Activated CD4-positive, alpha-beta T cell treated with anti-CD3 and anti-CD28 coated beads, Interleukin-2, amount 10 ng/mL, durations not matched to agents 24 days and 14 days (primary cell): ENCODE measurements around the gene RIN2. TPM values are rescaled to one million over a fixed set of nuclear protein-coding genes. Genes with fewer than 3 reads are reported as not detected.

ENCODE experiments used
- DNase-seq: peaks from one replicate; pipeline ENCODE4 v3.0.0; 2022
- H3K27ac Mint-ChIP-seq: one replicate; pipeline ENCODE4 v1.8.0; 2022; ENCODE audit warnings: mild to moderate bottlenecking, mixed read lengths
- H3K27me3 Mint-ChIP-seq: one replicate; pipeline ENCODE4 v1.8.0; 2022; ENCODE audit warnings: mixed read lengths
- H3K36me3 Mint-ChIP-seq: one replicate; pipeline ENCODE4 v1.8.0; 2022; ENCODE audit warnings: low read depth, mild to moderate bottlenecking, mixed read lengths
- H3K4me1 Mint-ChIP-seq: one replicate; pipeline ENCODE4 v1.8.0; 2021; ENCODE audit warnings: mixed read lengths
- H3K4me3 Mint-ChIP-seq: one replicate; pipeline ENCODE4 v1.8.0; 2022; ENCODE audit warnings: mild to moderate bottlenecking, moderate library complexity, mixed read lengths
- H3K9me3 Mint-ChIP-seq: one replicate; pipeline ENCODE4 v1.8.0; 2021; ENCODE audit warnings: mixed read lengths
- intact Hi-C: fragments of 100-400 bp; cut with micrococcal nuclease; formaldehyde crosslinking; loops from one replicate; pipeline ENCODE4 v1.15.1; 2023
- total RNA-seq: library from RNA; stranded (reverse); gene quantifications from 2 replicates; pipeline ENCODE4 v1.2.3, GENCODE V29; 2022

RIN2 gene
- total RNA-seq, 1 donor from 2014 or later, result not detected

DNA sequence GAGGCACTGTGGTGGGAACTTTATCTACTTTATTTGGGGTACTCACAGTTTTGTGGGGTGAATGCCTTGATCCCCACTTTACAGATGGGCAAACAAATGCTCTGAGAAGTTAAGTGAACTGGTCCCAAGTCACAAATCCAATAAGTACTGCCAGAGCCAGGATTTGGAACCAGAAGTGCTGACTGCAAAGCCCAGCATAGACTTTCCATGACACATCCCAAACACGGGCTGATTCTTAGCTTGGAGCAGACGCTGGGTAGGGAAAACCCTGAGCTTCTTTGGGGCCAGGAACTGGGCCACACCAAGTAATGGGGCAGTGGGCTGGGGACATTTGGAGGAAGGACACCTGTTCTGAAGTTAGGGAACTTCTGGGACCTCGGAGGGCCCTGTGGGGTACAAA lies 20.3 kb downstream of the RIN2 start:
- Mint-ChIP-seq H3K4me1 (no peaks in the 10 kb centered on the region), H3K36me3 (no peaks in the 10 kb centered on the region), H3K27me3 (no peaks in the 10 kb centered on the region), H3K27ac (no peak overlapping the region), H3K9me3 (no peaks in the 10 kb centered on the region), H3K4me3 (no peak overlapping the region)
- intact Hi-C loops, result no loop called here
- DNase-seq, result no peak

DNA sequence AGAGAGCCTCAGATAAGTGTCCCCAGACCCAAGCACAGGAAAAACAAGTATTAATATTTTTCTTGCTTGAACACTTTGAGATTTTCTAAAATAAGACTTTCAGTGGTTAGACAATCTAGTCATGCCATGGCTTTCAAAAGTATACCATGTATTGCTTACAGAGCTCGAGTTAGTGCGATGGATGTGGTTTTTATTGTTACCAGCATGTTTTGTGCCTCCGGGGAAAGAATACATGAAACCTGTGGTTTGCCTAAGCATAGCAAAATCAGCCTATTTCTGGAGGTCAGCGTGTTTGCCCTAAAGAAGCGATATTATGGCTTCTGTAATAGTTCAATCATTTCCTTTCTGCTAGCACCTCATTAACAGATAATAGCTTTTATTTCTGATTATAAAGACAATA lies 21.6 kb downstream of the RIN2 start:
- Mint-ChIP-seq H3K27ac (no peak overlapping the region), H3K9me3 (no peaks in the 10 kb centered on the region), H3K4me3 (no peak overlapping the region), H3K4me1 (no peaks in the 10 kb centered on the region), H3K27me3 (no peaks in the 10 kb centered on the region), H3K36me3 (no peaks in the 10 kb centered on the region)
- DNase-seq, result no peak
- intact Hi-C loops, result no loop called here

DNA sequence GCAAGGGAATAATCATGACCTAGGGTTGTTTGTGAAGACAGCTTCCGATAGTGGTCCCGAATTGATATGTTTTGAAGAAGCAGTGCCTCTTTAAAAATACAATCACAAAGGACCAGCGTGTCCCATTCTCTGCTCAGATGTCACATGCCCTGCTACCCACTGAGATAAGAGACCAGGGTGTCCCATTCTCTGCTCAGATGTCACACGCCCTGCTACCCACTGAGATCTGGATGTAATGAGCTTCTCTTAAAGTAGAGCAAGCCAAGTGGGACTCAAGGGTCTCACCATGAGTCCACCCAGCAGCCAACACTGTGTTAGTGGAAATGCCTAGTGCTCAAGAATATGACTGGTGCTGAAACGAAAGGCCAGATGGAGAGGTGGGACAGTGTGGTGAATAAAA lies 22.2 kb downstream of the RIN2 start:
- intact Hi-C loops, result no loop called here
- H3K9me3 Mint-ChIP-seq, result no peaks in the 10 kb centered on the region
- no peaks in the 10 kb centered on the region for H3K36me3 Mint-ChIP-seq
- H3K27ac Mint-ChIP-seq, result no peak overlapping the region
- DNase-seq, result no peak
- H3K4me1 Mint-ChIP-seq, result peaks cover 4% of the 10 kb centered on the region
- no peaks in the 10 kb centered on the region for H3K27me3 Mint-ChIP-seq
- no peak overlapping the region for H3K4me3 Mint-ChIP-seq

DNA sequence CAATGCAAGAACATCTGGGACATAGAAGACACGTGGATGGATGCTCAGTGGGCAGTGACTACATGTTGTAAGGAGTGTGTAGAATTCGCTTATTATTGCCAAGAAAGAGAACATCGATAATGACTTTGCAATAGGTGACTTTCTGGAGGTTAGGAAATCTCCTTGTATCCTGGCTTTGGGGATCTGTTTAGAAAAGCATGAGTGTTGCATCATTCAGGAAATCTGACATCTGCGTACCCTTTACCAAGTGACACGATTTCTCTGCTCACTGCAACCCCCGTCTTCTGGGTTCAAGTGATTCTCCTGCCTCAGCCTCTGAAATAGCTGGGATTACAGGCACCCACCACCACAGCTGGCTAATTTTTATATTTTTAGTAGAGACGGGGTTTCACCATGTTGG lies 23.2 kb downstream of the RIN2 start:
- Mint-ChIP-seq H3K4me3 (no peak overlapping the region), H3K9me3 (no peaks in the 10 kb centered on the region), H3K27ac (no peak overlapping the region), H3K4me1 (peaks cover 4% of the 10 kb centered on the region), H3K36me3 (no peaks in the 10 kb centered on the region), H3K27me3 (no peaks in the 10 kb centered on the region)
- intact Hi-C loops, result no loop called here
- DNase-seq, result no peak

DNA sequence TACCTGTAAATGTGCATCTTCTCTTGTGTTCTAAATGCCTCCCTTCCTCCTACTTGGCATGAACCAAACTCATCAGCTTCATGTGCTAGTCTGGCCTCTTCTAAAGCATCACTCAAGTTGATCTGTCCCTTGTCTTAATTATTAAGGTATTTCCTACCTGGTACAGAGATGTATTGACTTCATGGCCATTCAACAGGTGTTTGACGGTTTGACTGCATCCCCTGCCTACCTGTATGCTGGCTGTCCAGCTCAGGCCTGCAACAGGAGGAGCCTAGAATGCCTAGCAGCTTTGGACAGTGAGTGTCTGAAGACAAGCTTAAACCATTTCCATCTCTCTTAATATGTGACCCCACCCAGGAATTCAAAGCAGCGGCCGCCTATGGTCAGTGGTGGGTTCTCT lies 24.6 kb downstream of the RIN2 start:
- Mint-ChIP-seq H3K27ac (no peak overlapping the region), H3K4me3 (no peak overlapping the region), H3K36me3 (no peaks in the 10 kb centered on the region), H3K27me3 (no peaks in the 10 kb centered on the region), H3K9me3 (no peaks in the 10 kb centered on the region), H3K4me1 (peaks cover 4% of the 10 kb centered on the region)
- no peak for DNase-seq
- intact Hi-C loops, result no loop called here

DNA sequence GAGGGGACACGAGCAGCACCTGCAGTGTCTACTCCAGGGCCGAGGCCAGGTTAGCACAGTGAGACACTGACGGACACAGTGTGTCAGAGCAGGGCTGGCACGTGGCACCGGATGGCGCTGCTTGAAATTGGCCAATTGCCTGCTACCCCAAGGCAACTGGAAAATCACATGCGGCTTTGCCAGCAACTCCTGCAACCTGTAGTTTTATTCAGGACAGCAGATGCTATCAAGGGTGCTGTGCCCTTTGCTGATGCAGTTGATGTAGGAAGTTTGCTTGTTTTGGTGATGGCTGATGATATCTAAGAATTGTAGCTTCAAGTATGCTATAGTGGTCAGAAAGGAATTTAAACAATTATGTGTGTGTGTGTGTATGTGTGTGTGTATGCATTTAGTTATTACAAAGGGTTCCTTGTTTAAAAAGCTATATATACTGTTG lies 25.9 kb downstream of the RIN2 start:
- no peaks in the 10 kb centered on the region for H3K9me3 Mint-ChIP-seq
- intact Hi-C loops, result no loop called here
- peaks cover 4% of the 10 kb centered on the region for H3K4me1 Mint-ChIP-seq
- no peak for DNase-seq
- no peaks in the 10 kb centered on the region for H3K27me3 Mint-ChIP-seq
- no peak overlapping the region for H3K27ac Mint-ChIP-seq
- H3K36me3 Mint-ChIP-seq, result no peaks in the 10 kb centered on the region
- no peak overlapping the region for H3K4me3 Mint-ChIP-seq

DNA sequence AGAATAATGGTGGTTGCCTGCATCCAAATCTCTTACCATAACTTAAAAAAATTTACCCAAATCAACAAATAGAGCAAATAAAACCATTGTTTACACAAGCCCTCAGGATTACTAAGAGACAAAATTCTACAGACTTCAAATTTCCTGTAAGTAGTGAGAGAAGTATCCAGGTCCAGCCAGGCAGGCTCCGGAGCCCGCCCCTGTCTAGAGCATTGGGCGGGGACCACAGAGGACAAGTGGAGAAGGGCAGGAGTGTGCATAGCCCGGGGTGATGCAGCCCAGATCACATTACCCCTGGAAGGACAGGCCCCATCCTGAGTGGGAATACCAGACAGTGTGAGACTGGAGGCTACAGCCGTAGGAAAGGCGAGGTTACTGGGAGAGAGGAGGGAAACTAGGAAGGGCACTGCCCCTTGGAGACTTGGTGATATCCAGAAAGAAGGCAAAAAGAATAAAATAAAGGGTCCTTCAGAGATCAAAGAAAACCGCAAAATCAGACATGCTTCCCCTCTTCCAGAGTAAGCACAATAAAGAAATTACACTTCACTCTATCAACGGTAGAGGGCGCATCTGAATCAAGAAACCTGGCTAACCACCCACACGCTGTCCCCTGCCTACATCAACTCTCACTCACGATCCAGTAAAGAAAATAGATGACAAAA lies 26.6 kb downstream of the RIN2 start:
- Mint-ChIP-seq H3K36me3 (no peaks in the 10 kb centered on the region), H3K27me3 (peaks cover 3% of the 10 kb centered on the region), H3K4me1 (peaks cover 4% of the 10 kb centered on the region), H3K4me3 (no peak overlapping the region), H3K27ac (no peak overlapping the region), H3K9me3 (no peaks in the 10 kb centered on the region)
- intact Hi-C loops, result loop anchor here (1.0 kb wide), 1 partner anchor 211 kb away; no protein-coding TSS in a partner anchor
- DNase-seq, result peak; percentile 68

DNA sequence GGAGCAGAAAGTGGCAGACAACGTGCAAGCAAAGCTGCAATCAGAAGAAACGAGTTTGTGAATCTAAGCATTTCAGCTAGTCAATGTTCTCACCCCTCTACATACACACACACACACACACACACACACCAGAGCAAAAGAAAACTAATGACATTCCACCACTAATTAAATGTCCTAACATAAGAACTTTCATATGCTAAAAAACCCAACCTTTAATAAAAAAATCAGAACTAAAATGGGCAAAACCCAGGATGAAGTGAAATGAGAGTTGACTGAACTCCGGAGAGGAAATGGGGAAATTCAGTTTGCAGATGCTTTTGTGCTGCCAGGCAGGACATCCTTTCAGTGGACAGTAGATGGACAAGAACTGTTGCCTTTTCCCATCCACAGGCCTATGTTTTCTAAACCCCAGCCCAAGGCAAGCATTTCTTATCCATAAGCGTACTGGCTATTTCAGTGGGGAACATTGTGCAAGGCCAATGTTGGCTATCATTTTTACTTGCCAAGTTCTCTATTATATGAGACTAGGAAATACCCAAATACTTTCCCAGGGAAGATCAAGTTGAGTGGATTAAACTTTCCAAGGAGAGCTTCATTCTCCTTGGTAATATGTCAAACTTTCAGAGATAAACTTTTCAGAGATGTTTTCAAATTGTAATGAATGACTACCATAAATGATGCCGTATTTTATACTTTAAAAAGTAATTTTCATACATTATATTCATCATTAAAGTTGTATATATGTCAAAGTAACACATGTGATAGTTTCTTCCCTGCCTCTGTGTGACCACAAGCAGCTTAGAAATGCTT lies 27.3 kb downstream of the RIN2 start:
- Mint-ChIP-seq H3K27me3 (peaks cover 5% of the 10 kb centered on the region), H3K4me3 (no peak overlapping the region), H3K36me3 (no peaks in the 10 kb centered on the region), H3K9me3 (no peaks in the 10 kb centered on the region), H3K27ac (no peak overlapping the region), H3K4me1 (peaks cover 4% of the 10 kb centered on the region)
- no peak for DNase-seq
- intact Hi-C loops, result loop anchor here (1.0 kb wide), 1 partner anchor 210 kb away; no protein-coding TSS in a partner anchor

DNA sequence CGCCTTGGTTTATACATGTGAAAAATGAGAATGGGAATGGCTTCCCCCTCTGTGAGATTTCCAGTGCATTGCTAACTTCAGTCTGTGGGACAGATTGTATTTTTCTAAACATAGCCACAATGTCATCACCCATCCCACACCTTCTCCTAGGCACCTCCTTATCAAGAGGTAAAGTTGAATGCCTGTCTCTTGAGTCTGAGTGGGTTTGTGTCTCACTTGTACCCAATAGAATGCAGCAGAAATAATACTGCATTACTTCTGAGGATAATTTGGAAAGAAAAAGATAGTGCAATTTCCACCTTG lies 27.9 kb downstream of the RIN2 start:
- Mint-ChIP-seq H3K27me3 (peaks cover 8% of the 10 kb centered on the region), H3K4me3 (no peak overlapping the region), H3K9me3 (no peaks in the 10 kb centered on the region), H3K27ac (no peak overlapping the region), H3K36me3 (no peaks in the 10 kb centered on the region), H3K4me1 (peaks cover 4% of the 10 kb centered on the region)
- intact Hi-C loops, result loop anchor here (1.0 kb wide), 1 partner anchor 209 kb away; no protein-coding TSS in a partner anchor
- DNase-seq, result no peak

DNA sequence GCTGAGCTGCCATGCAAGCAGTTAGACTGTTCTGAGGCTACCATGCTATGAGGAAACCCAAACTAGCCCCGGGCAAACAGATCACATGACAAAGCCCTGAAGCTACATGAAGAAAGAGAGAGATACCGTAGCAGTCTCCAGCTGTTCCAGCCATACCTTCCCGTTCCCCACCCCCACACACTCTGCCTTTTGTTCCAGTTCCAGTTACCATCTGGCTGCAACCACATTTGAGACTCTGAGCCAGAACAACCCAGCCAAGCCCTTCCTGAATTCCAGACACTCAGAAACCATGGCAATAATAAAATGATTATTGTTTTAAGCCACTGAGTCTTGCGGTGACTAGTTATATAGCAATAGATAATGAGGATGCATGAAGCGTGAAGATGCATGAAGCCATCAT lies 28.3 kb downstream of the RIN2 start:
- H3K27ac Mint-ChIP-seq, result no peak overlapping the region
- no peak for DNase-seq
- H3K27me3 Mint-ChIP-seq, result peaks cover 8% of the 10 kb centered on the region
- H3K9me3 Mint-ChIP-seq, result no peaks in the 10 kb centered on the region
- peaks cover 4% of the 10 kb centered on the region for H3K4me1 Mint-ChIP-seq
- no peaks in the 10 kb centered on the region for H3K36me3 Mint-ChIP-seq
- no peak overlapping the region for H3K4me3 Mint-ChIP-seq
- intact Hi-C loops, result no loop called here

DNA sequence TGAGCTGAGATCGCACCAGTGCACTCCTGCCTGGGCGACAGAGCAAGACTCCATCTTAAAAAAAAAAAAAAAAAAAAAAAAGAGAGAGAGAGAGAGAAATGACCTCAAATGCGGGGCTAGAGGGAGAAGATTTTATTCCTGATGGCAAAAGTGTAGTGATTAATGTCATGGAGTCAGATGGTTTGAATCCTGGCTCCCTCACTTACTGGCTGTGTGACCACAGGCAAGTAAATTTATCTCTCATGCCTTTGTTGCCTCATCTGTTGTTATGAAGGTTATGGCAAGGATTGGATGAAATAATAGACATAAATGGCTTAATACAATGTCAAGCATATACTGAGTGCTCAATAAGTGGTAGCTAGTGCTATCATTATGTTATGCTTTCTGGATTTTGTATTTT lies 29.3 kb downstream of the RIN2 start:
- Mint-ChIP-seq H3K27me3 (peaks cover 8% of the 10 kb centered on the region), H3K36me3 (no peaks in the 10 kb centered on the region), H3K4me1 (peaks cover 4% of the 10 kb centered on the region), H3K27ac (no peak overlapping the region), H3K4me3 (no peak overlapping the region), H3K9me3 (no peaks in the 10 kb centered on the region)
- intact Hi-C loops, result no loop called here
- no peak for DNase-seq

DNA sequence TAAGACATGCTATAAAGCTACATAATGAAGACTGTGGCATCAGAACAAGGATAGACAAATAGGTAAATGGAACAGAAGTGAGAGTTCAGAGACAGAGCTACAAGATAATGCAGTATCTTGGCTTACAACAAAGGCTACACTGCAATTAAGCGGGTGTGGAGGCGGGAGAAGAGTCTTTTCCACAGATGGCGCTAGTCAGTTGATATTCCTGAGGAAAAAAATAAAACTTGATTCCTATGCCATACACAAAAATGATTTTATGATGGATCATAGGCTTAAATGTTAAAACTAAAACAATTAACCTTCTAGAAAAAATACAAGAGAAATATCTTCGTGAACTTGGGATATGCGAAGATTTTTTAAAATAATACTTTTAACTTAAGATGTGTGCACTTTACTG lies 31.0 kb downstream of the RIN2 start:
- no peak overlapping the region for H3K27ac Mint-ChIP-seq
- intact Hi-C loops, result no loop called here
- H3K36me3 Mint-ChIP-seq, result no peaks in the 10 kb centered on the region
- no peak for DNase-seq
- peaks cover 4% of the 10 kb centered on the region for H3K4me1 Mint-ChIP-seq
- H3K4me3 Mint-ChIP-seq, result no peak overlapping the region
- peaks cover 8% of the 10 kb centered on the region for H3K27me3 Mint-ChIP-seq
- H3K9me3 Mint-ChIP-seq, result no peaks in the 10 kb centered on the region

DNA sequence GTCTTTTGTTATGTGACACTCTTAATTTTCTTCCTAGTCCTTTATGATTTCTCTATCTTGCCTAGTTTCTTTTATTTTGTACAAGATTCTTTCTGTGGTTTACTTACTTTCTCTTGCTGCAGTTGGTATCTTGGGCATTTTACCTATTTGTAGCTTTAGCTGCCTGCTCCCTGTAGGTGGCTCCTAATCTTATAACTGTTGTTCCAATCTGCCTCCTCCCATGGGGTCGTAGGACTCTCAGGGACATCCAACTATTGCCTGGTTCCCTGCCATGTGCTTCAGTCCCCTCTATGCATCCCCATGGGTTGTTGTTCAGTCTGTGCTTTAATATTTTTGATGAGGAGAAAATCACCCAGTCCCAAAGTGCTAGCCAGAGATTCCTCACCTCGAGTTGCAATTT lies 31.4 kb downstream of the RIN2 start:
- Mint-ChIP-seq H3K4me3 (no peak overlapping the region), H3K27ac (no peak overlapping the region), H3K27me3 (peaks cover 8% of the 10 kb centered on the region), H3K9me3 (no peaks in the 10 kb centered on the region), H3K36me3 (no peaks in the 10 kb centered on the region), H3K4me1 (peaks cover 4% of the 10 kb centered on the region)
- intact Hi-C loops, result no loop called here
- DNase-seq, result no peak

DNA sequence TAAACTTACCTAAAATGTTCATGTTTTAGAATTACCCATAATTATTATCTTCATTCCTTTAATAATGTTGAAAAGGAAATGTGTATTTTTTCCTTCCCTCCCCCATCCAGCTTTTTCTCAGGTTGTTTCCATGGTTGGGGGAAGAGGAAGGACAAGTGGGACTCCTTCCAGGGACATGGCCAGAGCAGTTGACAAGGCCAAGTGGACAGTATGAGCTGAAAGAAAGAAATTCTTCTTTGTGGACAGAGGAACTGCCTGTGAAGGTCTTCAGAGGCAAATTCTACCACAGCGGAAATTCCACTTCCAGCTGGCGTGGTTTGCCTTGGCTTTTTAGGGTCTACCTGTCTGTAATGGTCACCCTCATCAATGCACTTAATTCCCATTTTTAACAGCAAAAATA lies 33.8 kb downstream of the RIN2 start:
- intact Hi-C loops, result no loop called here
- no peak overlapping the region for H3K27ac Mint-ChIP-seq
- H3K27me3 Mint-ChIP-seq, result peaks cover 8% of the 10 kb centered on the region
- H3K9me3 Mint-ChIP-seq, result no peaks in the 10 kb centered on the region
- no peaks in the 10 kb centered on the region for H3K36me3 Mint-ChIP-seq
- no peaks in the 10 kb centered on the region for H3K4me1 Mint-ChIP-seq
- H3K4me3 Mint-ChIP-seq, result no peak overlapping the region
- DNase-seq, result no peak
